Measurements from ENCODE around the gene RPS6KA5. TPM values are rescaled to one million over a fixed set of nuclear protein-coding genes. Genes with fewer than 3 reads are reported as not detected.

Gene RPS6KA5
- total RNA-seq, 1 experiment from 2014 or later: 2.6 TPM

GRCh38 chr14:90811641-90812040, 248.8 kb downstream of the RPS6KA5 start:
- no peak overlapping the region for H3K27ac ChIP-seq (ENCODE audit: low read length)
- intact Hi-C loops (cut with micrococcal nuclease; ENCODE audit: unreplicated experiment): no loop called here
- no peaks in the 10 kb centered on the region; the same call in 1 of the 2 replicates for H3K4me1 ChIP-seq (ENCODE audit: control insufficient read depth, insufficient read depth, low read length)
- in situ Hi-C loops (cut with HindIII; ENCODE audit: low pct_unique_long_range_greater_than_20kb, low sequenced_read_pairs): no loop called here
- no peaks in the 10 kb centered on the region for H3K9me3 ChIP-seq (ENCODE audit: control insufficient read depth, insufficient read depth, low read depth, low read length)
- ATAC-seq: no peak
- H3K27me3 ChIP-seq (ENCODE audit: control insufficient read depth, insufficient read depth, low read length): no peaks in the 10 kb centered on the region
- ChIA-PET POLR2A (no interaction called here), CTCF (no interaction called here)
- no peaks in the 10 kb centered on the region; the same call in 1 of the 2 replicates for H3K36me3 ChIP-seq (ENCODE audit: control insufficient read depth, insufficient read depth, low read length)
- no TSS peak for BruUV-seq (replicated peaks)
- no peak for DNase-seq (ENCODE audit: low read depth, low spot score)
- TF ChIP-seq CTCF (IDR thresholded peaks at IDR 0.05) (no peak), TCF7L2 (IDR thresholded peaks at IDR 0.05; ENCODE audit: low read depth, low read length) (no peak), SIN3A (IDR thresholded peaks at IDR 0.05; ENCODE audit: borderline replicate concordance, insufficient read depth, low read depth, low read length) (no peak), POLR2AphosphoS5 (IDR thresholded peaks at IDR 0.05; ENCODE audit: low read depth, low read length) (no peak), REST (IDR thresholded peaks at IDR 0.05; ENCODE audit: insufficient read depth in 1 of 2, low read depth in 2 of 2, low read length in 1 of 2) (no peak)
- H3K4me3 ChIP-seq (ENCODE audit: low read depth in 2 of 2, low read length in 2 of 2): no peak overlapping the region

GRCh38 chr14:90810806-90811205, 249.6 kb downstream of the RPS6KA5 start:
- no peak overlapping the region for H3K4me3 ChIP-seq (ENCODE audit: low read depth in 2 of 2, low read length in 2 of 2)
- H3K27ac ChIP-seq (ENCODE audit: low read length): no peak overlapping the region
- intact Hi-C loops (cut with micrococcal nuclease; ENCODE audit: unreplicated experiment) (no loop called here), in situ Hi-C loops (cut with HindIII; ENCODE audit: low pct_unique_long_range_greater_than_20kb, low sequenced_read_pairs) (no loop called here)
- ATAC-seq: no peak
- H3K27me3 ChIP-seq (ENCODE audit: control insufficient read depth, insufficient read depth, low read length): no peaks in the 10 kb centered on the region
- TF ChIP-seq CTCF (IDR thresholded peaks at IDR 0.05) (no peak), TCF7L2 (IDR thresholded peaks at IDR 0.05; ENCODE audit: low read depth, low read length) (no peak), POLR2AphosphoS5 (IDR thresholded peaks at IDR 0.05; ENCODE audit: low read depth, low read length) (no peak), REST (IDR thresholded peaks at IDR 0.05; ENCODE audit: insufficient read depth in 1 of 2, low read depth in 2 of 2, low read length in 1 of 2) (no peak), SIN3A (IDR thresholded peaks at IDR 0.05; ENCODE audit: borderline replicate concordance, insufficient read depth, low read depth, low read length) (no peak)
- BruUV-seq (replicated peaks): no TSS peak
- ChIA-PET CTCF (no interaction called here), POLR2A (no interaction called here)
- no peaks in the 10 kb centered on the region; the same call in 1 of the 2 replicates for H3K36me3 ChIP-seq (ENCODE audit: control insufficient read depth, insufficient read depth, low read length)
- DNase-seq (ENCODE audit: low read depth, low spot score): no peak
- H3K4me1 ChIP-seq (ENCODE audit: control insufficient read depth, insufficient read depth, low read length): no peaks in the 10 kb centered on the region; the same call in 1 of the 2 replicates
- no peaks in the 10 kb centered on the region for H3K9me3 ChIP-seq (ENCODE audit: control insufficient read depth, insufficient read depth, low read depth, low read length)
